GM19239 (cell line): ENCODE data around the gene PTPRN2.

Source experiments
- DNase-seq: peaks from one replicate; pipeline ENCODE4 v3.0.0; 2011; ENCODE audit warnings: low spot score; ENCODE audit not compliant: insufficient read length
- FAIRE-seq: peaks from 2 replicates; lab custom pipeline; 2011; peaks lifted over from hg19 to GRCh38; lab: Jason Lieb, UNC

The PTPRN2 gene

GRCh38 chr7:158498443-158499081 is 89.1 kb downstream of the PTPRN2 start:
- DNase-seq (no peak), FAIRE-seq (no peak)

DNA sequence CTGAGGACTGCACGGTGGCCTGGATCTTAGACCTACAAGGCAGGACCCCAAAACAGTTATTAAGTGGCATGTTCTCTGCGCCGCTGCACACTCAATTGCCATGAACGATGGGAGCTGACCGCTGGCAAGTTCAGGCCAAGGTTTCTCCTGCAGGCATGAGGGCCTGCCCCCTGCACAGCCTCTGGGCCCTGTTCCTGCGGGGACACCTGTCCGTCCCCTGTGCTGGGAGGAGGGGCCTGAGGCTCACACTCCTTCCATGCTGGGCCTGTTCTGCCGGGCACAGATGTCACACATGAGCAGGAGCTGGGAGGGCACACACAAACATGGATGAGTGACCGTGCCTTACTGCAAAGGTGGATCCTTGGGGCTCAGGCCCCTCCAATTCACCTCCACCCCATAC is 90.0 kb downstream of the PTPRN2 start:
- no peak for DNase-seq
- no peak for FAIRE-seq

DNA sequence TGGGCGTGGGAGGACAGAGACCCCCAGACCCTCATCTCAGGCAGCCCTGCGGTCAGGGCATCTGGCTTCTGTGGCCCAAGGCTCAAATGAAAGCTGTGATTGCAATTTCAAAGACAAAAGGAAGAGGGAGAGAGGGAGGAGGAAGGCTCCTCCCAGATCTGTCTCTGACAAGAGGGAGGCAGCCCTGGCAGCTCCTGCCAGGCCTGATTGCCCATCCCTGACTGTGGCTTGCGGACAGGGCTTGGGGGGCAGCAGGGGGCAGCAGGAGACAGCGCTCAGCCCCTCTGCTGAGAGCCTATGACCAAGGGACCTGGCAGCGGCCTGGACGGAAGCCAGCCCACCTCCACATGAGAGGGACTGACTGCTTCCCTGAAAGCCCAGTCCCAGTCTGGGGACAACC is 91.8 kb downstream of the PTPRN2 start:
- no peak for DNase-seq

DNA sequence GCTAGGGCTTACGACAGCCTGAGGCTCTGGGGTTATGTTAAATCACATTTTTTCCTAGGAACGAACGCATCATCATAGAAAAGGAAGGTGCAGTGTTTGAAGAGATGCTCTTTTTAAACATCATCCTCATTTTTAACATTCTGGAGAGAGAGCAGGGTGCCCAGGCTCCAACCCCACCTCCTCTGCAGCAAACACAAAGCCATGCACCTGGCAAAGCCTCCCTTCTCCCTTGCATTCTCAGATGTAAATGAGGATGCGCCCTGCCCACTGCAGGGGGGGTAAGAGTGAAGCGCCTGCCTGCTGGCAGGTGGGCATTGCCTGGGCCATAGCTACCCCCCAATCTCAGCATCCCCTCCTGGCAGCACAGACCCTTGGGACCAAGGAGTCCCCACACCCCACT is 92.4 kb downstream of the PTPRN2 start:
- DNase-seq (no peak), FAIRE-seq (no peak)

More for the DNA sequence above, 91.8 kb downstream of the PTPRN2 start:
- FAIRE-seq, result no peak

GRCh38 chr7:158494643-158495042 is 93.0 kb downstream of the PTPRN2 start:
- FAIRE-seq (no peak), DNase-seq (no peak)

GRCh38 chr7:158494162-158494586 is 93.4 kb downstream of the PTPRN2 start:
- no peak for FAIRE-seq
- no peak for DNase-seq

DNA sequence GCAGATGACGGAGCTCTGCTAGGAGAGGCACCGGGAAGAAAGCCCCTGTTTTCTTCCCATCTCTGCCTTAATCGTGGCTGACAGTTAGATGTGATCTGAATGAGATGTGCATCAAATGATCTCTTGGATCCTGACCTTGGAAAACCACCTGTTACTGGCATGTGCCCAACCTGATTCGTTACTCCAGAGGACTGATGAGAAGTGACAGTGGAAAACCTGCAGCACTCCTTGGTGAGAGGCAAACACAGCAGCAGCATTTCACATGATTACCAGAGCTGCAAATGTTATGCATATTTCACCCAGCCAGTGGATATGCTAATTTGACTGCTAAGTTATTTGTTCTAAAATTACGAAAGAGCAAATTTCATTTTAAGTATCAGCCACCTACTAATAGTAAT is 95.3 kb downstream of the PTPRN2 start:
- FAIRE-seq, result no peak
- no peak for DNase-seq

DNA sequence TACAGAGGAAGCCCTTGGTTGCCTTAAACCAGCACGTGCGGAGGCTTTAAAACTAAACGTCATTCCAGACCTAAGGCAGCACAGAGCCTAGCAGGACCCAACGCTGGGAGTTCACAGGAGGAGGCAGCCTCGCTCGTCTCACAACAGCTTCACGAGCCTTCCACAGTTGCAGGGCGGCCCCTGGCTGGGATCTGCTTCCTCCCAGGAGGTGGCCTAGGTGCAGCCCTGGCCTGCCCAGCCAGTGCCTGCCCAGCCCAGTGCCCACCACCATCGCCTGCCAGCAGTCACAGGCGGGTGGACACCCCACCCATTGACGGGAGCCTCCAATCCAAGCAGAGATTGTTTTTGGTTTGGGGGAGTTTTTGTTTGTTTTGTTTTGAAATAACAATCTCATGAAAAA is 96.5 kb downstream of the PTPRN2 start:
- DNase-seq (no peak), FAIRE-seq (no peak)

DNA sequence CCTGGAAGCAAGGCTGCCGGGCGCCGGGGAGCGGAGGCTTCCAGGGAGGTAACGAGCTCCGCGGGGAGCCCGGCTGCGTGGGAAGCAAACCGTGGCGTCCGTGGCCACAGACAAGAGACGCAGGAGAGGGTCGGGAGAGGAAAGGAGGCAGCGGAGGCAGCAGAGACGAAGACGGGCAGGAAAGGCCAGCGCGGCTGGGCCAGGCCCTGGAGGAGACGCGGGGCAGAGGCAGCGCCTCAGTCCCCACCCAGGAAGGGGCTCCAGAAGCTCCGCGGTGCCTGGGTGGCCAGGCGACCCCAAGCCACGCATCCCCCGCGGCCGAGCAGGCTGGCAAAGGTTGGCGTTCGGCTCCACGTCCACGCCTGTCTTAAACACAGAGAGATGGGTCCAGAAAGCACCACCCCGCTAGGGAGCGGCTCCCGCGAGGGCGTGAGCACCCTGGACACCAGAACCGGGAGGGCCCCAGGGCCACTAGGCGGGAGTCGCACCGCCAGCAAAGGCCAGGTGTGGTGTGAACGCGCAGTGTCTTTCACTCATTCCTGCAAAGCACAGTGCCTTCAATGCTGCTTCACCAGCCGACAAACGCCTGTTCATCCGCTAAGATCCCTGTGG is 97.3 kb downstream of the PTPRN2 start:
- FAIRE-seq, result no peak
- no peak for DNase-seq

DNA sequence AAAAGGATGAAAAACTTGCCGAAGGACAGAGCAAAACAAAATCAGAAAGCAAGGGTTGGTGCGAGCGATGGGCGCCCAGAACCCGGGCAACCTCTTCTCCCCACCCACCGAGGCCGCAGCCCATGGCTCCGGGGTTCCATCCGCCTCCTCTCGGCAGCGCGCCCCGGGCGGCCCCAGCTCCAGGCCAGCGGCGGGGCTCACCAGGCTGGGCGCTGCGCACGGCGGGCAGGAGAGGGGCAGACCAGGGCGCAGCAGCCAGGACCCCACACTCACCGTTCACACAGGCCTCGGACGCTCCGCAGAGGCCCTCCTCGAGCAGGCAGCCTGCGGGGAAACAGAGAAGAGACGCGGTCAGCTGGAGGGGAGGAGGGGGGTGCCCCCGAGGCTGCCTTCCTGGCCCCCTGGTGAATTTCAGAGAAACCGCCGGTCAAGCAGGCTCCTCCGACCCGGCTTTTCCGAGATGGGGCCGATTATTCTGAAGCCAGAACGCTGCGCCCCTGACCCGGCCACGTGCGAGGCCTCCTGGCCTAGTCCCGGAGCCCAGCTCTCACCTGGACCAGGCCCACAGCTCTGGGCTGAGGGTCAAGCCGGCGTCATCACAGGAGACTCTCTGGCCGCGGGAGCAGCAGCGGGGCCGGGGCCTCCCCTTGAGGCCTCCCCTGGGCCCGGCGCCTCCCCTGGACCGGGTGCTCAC is 98.0 kb downstream of the PTPRN2 start:
- DNase-seq (no peak), FAIRE-seq (no peak)

GRCh38 chr7:158488181-158488971 is 99.2 kb downstream of the PTPRN2 start:
- no peak for DNase-seq
- FAIRE-seq, result no peak

GRCh38 chr7:158487631-158488151 is 99.9 kb downstream of the PTPRN2 start:
- no peak for FAIRE-seq
- no peak for DNase-seq

DNA sequence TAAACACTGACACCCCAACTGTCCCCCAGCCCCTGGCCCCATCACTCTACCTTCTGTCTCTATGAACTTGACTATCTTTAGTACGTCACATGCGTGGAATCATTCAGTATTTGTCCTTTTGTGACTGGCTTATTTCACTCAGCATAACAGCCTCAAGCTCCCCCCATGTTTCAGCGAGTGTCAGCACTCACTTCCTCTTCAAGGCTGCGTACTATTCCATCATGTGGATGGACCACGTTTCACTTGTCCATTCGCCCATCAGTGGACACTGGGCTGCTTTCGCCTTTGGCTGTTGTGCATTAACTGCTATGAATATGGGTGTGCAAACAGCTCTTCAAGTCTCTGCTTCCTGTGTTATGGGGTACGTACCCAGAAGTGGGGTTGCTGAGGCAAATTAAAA is 100.7 kb downstream of the PTPRN2 start:
- FAIRE-seq (no peak), DNase-seq (no peak)

DNA sequence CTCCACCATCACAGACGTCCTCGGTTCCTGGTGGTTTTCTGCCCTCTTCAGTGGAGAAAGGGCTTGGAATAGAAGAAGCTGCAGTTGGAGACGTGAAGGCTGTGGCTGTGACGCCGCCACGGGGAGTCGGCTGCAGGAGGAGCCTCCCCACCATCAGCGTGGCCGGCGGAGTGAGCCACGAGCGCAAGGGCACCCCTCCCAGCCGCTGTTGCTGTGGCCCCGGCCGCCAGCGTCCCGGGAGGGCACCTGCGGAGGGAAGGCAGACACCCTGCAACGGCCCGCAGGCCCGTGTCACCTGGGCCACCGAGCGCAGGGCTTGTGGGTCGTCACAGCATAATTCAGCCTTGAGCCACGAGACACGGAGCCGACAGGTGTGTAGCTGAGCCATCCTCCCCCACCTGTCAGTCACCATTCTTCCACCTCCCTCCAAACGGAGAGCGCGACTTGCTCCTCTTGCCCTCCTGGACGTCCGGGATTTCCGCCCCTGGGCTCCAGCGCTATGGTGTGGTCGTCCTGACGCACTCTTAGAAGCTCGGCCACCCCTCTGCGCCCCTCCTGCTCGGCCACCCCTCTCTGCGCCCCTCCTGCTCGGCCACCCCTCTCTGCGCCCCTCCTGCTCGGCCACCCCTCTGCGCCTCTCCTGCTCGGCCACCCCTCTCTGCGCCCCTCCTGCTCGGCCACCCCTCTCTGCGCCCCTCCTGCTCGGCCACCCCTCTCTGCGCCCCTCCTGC is 102.7 kb downstream of the PTPRN2 start:
- FAIRE-seq, result no peak
- DNase-seq, result no peak

GRCh38 chr7:158482480-158482879 is 105.1 kb downstream of the PTPRN2 start:
- FAIRE-seq, result no peak
- no peak for DNase-seq

- DNase-seq (no peak), FAIRE-seq (no peak)
Measured at GRCh38 chr7:158479664-158480025, 108.0 kb downstream of the PTPRN2 start.

GRCh38 chr7:158479021-158479663 is 108.5 kb downstream of the PTPRN2 start:
- FAIRE-seq (no peak), DNase-seq (no peak)

- DNase-seq (no peak), FAIRE-seq (no peak)
Measured at GRCh38 chr7:158477866-158478265, 109.8 kb downstream of the PTPRN2 start.

DNA sequence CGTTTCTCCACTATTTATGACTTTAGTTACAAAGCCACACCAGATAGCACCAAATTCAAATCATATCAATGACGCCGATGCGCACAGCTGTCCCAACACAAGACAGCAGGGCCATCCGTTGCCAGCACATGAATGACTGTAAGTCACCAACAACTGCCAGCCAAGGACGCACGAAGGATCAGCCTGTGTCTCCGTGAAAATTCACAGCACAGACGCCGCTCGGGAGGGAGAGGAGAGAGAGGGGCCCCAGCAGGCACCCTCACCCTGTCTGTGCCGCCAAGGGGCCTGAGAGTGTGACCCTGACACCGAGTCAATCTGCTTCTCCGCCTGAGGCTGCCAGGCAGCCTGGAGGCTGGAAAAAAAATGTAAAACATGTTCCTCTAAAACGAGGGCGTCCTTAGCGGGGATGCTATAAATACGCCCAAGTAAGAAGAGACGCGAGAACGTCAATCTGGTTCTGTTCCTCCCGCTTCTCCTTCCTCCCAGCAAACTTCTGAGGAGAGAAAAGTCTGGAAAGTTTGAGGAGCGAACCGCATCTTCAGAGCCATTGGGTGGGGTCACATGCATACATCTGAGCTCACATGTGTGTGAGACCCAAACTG is 111.2 kb downstream of the PTPRN2 start:
- DNase-seq (no peak), FAIRE-seq (no peak)
